GM12864 (cell line): ENCODE data around the gene DDX52.
A peak's percentile ranks its signal among the peaks of the same experiment; 100 is the strongest.

ENCODE experiments used
- DNase-seq: peaks from one replicate; pipeline ENCODE4 v3.0.0-alpha.2; 2011; ENCODE audit warnings: low read depth
- H3K4me3 ChIP-seq: 2 replicates; pipeline ENCODE4 v1.5.1; 2011; ENCODE audit warnings: mild to moderate bottlenecking, low read depth, low read length, control low read depth
- TF ChIP-seq, protein P1 (sequence below): IDR thresholded peaks from 2 replicates; pipeline ENCODE4 v1.5.1; 2011; ENCODE audit warnings: low read depth, mild to moderate bottlenecking, moderate library complexity, low read length, control low read depth, inconsistent platforms; ENCODE audit errors: missing control alignments

Gene DDX52

DNA sequence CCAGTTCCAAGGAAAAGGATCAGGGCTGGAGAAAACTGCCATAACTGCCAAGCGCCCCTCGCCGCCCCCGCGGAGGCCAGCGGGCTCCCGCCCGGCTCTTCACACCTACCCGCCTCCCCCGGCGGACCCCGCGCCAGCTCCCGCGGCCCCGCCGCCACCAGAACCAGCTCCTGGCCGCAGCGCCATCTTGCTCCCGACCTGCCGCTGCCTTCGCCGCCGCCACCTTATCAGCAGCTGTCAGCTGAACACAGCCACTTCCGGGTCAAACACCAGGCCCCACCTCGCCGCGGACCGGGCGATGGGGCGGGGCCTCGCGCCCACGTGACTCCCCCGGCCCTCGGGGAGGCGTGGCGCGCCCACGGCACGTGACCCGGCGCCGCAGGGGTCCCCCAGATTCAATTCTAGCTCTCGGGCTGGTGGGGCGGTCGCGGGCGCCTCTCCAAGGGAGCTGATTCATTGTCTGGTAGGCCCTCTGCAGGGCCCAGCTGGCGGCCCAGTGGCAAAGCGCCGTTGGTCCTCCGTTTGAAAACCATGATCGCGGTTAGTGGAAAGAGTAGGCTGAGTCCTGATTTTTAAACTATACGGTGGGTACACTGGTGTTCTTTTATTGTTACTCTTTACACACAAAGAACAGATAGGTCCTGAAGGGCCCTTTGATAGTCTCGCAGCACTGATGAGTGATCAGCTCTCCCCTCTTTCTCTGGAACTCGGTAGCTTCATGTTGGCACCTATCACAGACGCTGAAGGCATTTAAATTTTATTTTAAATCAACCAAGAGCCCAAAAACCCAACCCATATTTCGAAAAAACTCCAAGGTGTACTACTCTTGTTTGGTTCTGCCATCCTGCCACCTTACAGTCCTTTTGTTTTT is 33.8 kb downstream of the DDX52 start, which contains the start of gene SYNRG:
SYNRG (minus strand) TSS at position 249 of the 871 bp plus-strand sequence; CDS start at position 186, 63 bp downstream.
- TF ChIP-seq, protein P1, sequence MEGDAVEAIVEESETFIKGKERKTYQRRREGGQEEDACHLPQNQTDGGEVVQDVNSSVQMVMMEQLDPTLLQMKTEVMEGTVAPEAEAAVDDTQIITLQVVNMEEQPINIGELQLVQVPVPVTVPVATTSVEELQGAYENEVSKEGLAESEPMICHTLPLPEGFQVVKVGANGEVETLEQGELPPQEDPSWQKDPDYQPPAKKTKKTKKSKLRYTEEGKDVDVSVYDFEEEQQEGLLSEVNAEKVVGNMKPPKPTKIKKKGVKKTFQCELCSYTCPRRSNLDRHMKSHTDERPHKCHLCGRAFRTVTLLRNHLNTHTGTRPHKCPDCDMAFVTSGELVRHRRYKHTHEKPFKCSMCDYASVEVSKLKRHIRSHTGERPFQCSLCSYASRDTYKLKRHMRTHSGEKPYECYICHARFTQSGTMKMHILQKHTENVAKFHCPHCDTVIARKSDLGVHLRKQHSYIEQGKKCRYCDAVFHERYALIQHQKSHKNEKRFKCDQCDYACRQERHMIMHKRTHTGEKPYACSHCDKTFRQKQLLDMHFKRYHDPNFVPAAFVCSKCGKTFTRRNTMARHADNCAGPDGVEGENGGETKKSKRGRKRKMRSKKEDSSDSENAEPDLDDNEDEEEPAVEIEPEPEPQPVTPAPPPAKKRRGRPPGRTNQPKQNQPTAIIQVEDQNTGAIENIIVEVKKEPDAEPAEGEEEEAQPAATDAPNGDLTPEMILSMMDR = peak; percentile 33
- DNase-seq = peak; percentile 82
- peak within 1 kb of the TSS; percentile 87 for H3K4me3 ChIP-seq

DNA sequence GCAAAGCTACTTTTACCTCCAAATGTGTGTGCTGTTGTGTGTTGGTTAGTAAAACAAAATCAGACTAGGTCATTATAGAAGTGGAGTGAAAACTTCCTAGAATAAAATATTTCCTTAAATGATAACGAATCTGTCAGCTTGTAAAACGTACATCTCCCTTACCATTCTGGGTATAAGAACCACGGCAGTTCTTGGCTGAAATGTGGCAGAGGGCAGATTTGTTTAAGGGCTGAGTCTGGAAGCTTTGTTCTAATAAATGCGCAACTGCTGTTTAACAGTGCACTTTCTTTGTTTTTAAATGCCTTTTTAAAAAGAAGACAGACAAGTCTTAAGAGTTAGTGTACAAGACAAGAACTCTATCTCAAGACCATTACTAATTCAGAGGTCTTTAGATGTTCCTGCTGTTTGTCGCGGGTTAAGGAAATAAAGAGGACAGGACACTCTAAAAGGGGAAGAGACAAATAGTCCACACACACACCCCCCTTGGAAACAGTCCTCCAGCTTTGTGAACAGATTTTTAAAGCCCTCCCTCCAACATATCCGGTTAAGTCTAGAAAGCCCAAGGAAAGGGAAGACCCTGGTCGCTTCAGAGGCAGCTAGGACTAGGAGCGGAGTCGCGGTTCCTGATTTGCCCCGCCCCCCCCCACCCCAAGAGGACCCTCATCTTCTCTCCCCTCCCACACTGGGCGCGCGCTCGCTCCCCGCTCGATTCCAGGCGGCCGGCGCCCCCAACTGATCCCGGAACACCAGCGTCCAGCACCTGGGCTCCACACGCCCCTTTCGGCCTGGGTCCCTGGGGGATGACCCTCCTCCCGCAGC is 34.7 kb downstream of the DDX52 start:
- TF ChIP-seq, protein P1 = no peak
- no peak for DNase-seq
- H3K4me3 ChIP-seq = peak overlapping the region; percentile 87

DNA sequence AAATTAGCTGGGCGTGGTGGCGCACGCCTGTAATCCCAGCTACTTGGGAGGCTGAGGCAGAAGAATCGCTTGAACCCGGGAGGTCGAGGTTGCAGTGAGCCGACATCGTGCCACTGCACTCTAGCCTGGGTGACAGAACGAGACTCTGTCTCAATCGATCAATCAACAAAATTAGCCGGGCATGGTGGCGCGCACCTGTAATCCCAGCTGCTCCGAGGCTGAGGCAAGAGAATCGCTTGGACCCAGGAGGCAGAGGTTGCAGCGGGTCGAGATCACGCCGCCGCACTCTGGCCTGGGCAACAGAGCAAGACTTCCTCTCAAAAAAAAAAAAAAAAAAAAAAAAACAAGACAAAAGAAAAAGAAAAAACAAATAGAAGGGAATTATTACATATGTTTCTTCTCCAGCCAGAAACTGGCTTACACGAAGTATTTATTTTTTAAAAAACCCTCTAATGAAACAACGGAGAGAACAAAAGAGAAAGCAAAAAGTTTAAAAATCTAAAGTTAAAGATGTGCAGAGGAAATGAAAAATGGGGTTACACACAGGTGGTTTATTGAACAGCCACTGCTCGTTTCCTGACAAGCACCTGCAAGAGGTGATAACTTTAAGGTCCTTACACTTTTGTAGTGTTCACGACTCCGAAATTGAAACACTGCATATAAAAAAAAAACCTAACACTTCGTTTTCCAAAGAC is 35.5 kb downstream of the DDX52 start:
- TF ChIP-seq, protein P1 = no peak
- peak overlapping the region; percentile 87 for H3K4me3 ChIP-seq
- DNase-seq = peak; percentile 43

DNA sequence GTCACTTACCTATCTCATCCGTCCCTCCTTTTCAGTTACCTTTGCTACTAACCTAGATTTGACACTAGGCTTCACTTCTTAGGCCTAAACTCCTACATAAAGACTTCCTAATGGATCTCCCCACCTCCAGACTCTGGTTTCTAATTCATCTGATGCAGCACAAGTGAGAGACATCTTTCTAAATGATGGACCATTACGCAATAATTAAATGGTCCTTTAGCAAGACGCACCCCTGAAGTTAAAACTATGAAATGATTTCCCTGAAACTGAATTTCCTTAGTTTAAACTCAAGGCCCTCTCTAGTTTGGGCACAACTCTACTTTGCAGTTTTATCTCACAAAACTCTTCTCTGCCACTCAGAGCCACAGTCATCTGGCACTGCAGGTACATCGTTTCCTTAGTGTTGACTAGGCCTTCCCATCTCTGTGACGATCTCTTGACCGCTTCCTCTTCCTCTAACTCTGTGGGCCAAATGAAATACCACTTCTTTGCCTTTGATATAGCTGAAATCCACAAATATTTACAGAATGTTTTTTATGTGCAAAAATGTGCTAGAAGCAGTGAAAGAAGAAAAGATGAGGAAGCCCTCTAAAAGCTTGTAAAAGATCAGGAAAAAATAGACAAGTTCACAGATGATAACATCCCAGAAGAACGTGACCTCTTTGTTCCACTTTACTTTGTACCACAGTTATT is 37.3 kb downstream of the DDX52 start:
- H3K4me3 ChIP-seq = no peak overlapping the region; the same call in 1 of the 2 replicates
- no peak for DNase-seq
- TF ChIP-seq, protein P1 = no peak

DNA sequence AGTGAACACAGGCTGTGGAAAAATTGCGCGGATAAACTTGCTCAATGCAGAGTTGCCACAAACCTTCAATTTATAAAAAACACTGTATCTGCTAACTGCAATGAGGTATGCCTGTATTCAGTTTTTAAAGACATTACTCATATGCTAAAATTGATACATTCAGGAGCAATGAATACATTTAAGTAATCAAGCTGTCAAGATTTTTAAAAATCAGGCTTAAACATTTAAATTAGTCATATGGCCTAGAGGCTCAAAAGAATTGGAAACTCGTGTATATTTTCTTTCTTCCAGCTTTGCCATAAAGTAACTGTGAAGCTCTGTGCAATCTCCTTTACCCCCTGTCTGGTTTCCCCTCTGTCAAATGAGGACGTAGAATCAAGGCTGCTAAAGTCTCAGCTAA is 38.2 kb downstream of the DDX52 start:
- H3K4me3 ChIP-seq = no peak overlapping the region
- TF ChIP-seq, protein P1 = no peak
- DNase-seq = no peak

DNA sequence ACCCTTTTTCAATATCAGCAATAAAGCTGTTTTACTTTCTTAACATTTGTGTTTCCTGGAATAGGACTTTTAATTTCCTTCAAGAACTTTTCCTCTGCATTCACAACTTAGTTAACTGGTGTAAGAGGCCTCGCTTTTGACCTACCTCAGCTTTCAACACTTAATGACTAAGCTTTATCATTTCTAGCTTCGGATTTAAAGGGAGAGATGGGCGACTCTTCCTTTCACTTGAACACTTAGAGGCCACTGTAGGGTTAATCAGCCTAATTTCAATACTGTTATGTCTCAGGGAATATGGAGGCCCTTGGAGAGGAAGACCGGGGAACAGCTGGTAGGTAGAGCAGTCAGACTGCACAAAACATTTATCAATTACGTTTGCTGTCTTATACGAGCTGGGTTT is 38.7 kb downstream of the DDX52 start:
- no peak for DNase-seq
- H3K4me3 ChIP-seq = no peak overlapping the region
- TF ChIP-seq, protein P1 = no peak
